Right cardiac atrium (tissue), 5 donors: ENCODE measurements around the gene ASF1B. TPM values are rescaled to one million over a fixed set of nuclear protein-coding genes. Genes with fewer than 3 reads are reported as not detected.

Source experiments
- ATAC-seq, 2 donors: fragments of 200-7000 bp; cut with Tn5 transposase; one replicate each; pipeline versions ENCODE4 v1.8.0 to v1.9.1; 2020; ENCODE audit warnings: moderate library complexity in 2 of 2, mild to moderate bottlenecking in 1 of 2
- DNase-seq, 3 donors: peaks; one replicate each; pipeline ENCODE4 v3.0.0-alpha.2; 2020
- H3K27ac ChIP-seq: one replicate; pipeline ENCODE4 v1.5.1; 2013; ENCODE audit warnings: mild to moderate bottlenecking, low read length, control low read depth, moderate library complexity
- H3K27me3 ChIP-seq: one replicate; pipeline ENCODE4 v1.6.1; 2013; ENCODE audit not compliant: control insufficient read depth, insufficient read depth
- H3K4me1 ChIP-seq: one replicate; pipeline ENCODE4 v1.6.1; 2013; ENCODE audit warnings: low read length; ENCODE audit not compliant: control insufficient read depth, insufficient read depth
- H3K4me3 ChIP-seq: one replicate; pipeline ENCODE4 v1.5.1; 2013; ENCODE audit warnings: low read length, control low read depth
- H3K9me3 ChIP-seq: one replicate; pipeline ENCODE4 v1.6.1; 2013; ENCODE audit warnings: low read length; ENCODE audit not compliant: control insufficient read depth
- WGBS: extraction: QIAGEN DNeasy Blood & Tissue Kit; methylation state at CpG from one replicate; pipeline ENCODE4 v1.1.7; 2013; 5-methylcytosine and 5-hydroxymethylcytosine counted together
- intact Hi-C, 4 donors: fragments of 100-400 bp; cut with DNase I; formaldehyde crosslinking; loops; one replicate each; pipeline versions ENCODE4 v1.11.0 to v1.14.0; 2022 to 2023
- polyA plus RNA-seq: library from polyadenylated mRNA; stranded (reverse); fragments of 200-250 nt; gene quantifications from one replicate; pipeline ENCODE4 v1.2.3, GENCODE V29; 2013
- total RNA-seq, 4 donors: library from RNA; stranded (reverse); fragmentation: NEBNext Ultra II Directional; extraction: Animal tissue kit (Norgen Biotek cat#: 25700); gene quantifications; one replicate each; pipeline ENCODE4 v1.2.1, GENCODE V29; 2021
- donor health status: healthy with polysubstance abuse.
- donor health status: DM: no; HTN: yes; CAD: no.
- donor health status: DM: no; HTN: no; CAD: no.
- donor health status: DM: no; HTN: yes; CAD: no; lungs with severe emphysema.
- donor health status: DM: yes; HTN: yes; CAD: no.

Gene ASF1B
- total and polyA plus RNA-seq, 5 donors: 0.29 to 1.4 (median 1.0) TPM

- DNase-seq: peak in 2 of 3 donors; percentile 27 to 39
- intact Hi-C loops: no loop called here
- 61% methylated on average over 4 of the region's 4 CpGs for WGBS
Measured at GRCh38 chr19:14127929-14128509, 8.4 kb downstream of the ASF1B start.

GRCh38 chr19:14127176-14127575 is 9.2 kb downstream of the ASF1B start:
- WGBS: 57% methylated on average over 8 of the region's 8 CpGs
- intact Hi-C loops: no loop called here
- Histone ChIP-seq H3K4me3 (no peak overlapping the region), H3K9me3 (no peaks in the 10 kb centered on the region), H3K27ac (peak overlapping the region; percentile 0), H3K4me1 (no peaks in the 10 kb centered on the region), H3K27me3 (no peaks in the 10 kb centered on the region)
- peak; percentile 71 to 77 for ATAC-seq
- peak; percentile 52 to 78 (median 72) for DNase-seq

More at GRCh38 chr19:14127929-14128509, 8.4 kb downstream of the ASF1B start:
- ATAC-seq: peak; percentile 79 to 81
- Histone ChIP-seq H3K27ac (peak overlapping the region; percentile 56), H3K4me3 (no peak overlapping the region), H3K27me3 (no peaks in the 10 kb centered on the region), H3K4me1 (no peaks in the 10 kb centered on the region), H3K9me3 (no peaks in the 10 kb centered on the region)

GRCh38 chr19:14122924-14123323 is 13.5 kb downstream of the ASF1B start:
- H3K27ac ChIP-seq: no peak overlapping the region
- no peaks in the 10 kb centered on the region for H3K9me3 ChIP-seq
- no peaks in the 10 kb centered on the region for H3K27me3 ChIP-seq
- peaks cover 8% of the 10 kb centered on the region for H3K4me1 ChIP-seq
- DNase-seq: no peak
- no peak for ATAC-seq
- 94% methylated on average over 6 of the region's 6 CpGs for WGBS
- no peak overlapping the region for H3K4me3 ChIP-seq
- intact Hi-C loops: no loop called here

GRCh38 chr19:14120497-14120780 is 15.9 kb downstream of the ASF1B start:
- peaks cover 8% of the 10 kb centered on the region for H3K4me1 ChIP-seq
- peak in 2 of 3 donors; percentile 17 to 67 for DNase-seq
- WGBS: 96% methylated on average over 7 of the region's 7 CpGs
- H3K27me3 ChIP-seq: no peaks in the 10 kb centered on the region
- no peak for ATAC-seq
- H3K4me3 ChIP-seq: no peak overlapping the region
- H3K27ac ChIP-seq: no peak overlapping the region
- H3K9me3 ChIP-seq: no peaks in the 10 kb centered on the region
- intact Hi-C loops: no loop called here

- DNase-seq (no peak), ATAC-seq (no peak)
- intact Hi-C loops: loop anchor here in 2 of 4 donors (5.0 kb wide), 2 partner anchors 38 to 48 kb away; partner anchors contain the start of gene MISP3 (in 1 of the 2)
- no peak overlapping the region for H3K4me3 ChIP-seq
- H3K9me3 ChIP-seq: no peaks in the 10 kb centered on the region
- WGBS: 91% methylated on average over 7 of the region's 7 CpGs
- peaks cover 8% of the 10 kb centered on the region for H3K4me1 ChIP-seq
- peak overlapping the region; percentile 99 for H3K27ac ChIP-seq
- no peaks in the 10 kb centered on the region for H3K27me3 ChIP-seq
Measured at GRCh38 chr19:14119644-14120496, 16.5 kb downstream of the ASF1B start.

GRCh38 chr19:14119146-14119545 is 17.2 kb downstream of the ASF1B start:
- DNase-seq (no peak), ATAC-seq (no peak)
- H3K27ac ChIP-seq: peak overlapping the region; percentile 99
- WGBS: 35% methylated on average over 3 of the region's 3 CpGs
- H3K4me1 ChIP-seq: peaks cover 8% of the 10 kb centered on the region
- H3K4me3 ChIP-seq: peak overlapping the region; percentile 1
- no peaks in the 10 kb centered on the region for H3K27me3 ChIP-seq
- intact Hi-C loops: loop anchor here in 2 of 4 donors (5.0 kb wide), 2 partner anchors 37 to 47 kb away; partner anchors contain the start of gene MISP3 (in 1 of the 2)
- no peaks in the 10 kb centered on the region for H3K9me3 ChIP-seq

GRCh38 chr19:14118165-14119051 is 18.0 kb downstream of the ASF1B start:
- Histone ChIP-seq H3K4me3 (peak overlapping the region; percentile 51), H3K4me1 (peaks cover 13% of the 10 kb centered on the region), H3K27me3 (no peaks in the 10 kb centered on the region), H3K9me3 (no peaks in the 10 kb centered on the region), H3K27ac (peak overlapping the region; percentile 99)
- intact Hi-C loops: loop anchor here in 2 of 4 donors (5.0 kb wide), 2 partner anchors 36 to 46 kb away; partner anchors contain the start of gene MISP3 (in 1 of the 2)
- 2% methylated on average over 50 of the region's 61 CpGs for WGBS
- ATAC-seq: peak; percentile 58
- peak; percentile 89 to 92 (median 92) for DNase-seq

- intact Hi-C loops: loop anchor here in 2 of 4 donors (5.0 kb wide), 2 partner anchors 35 to 45 kb away; partner anchors contain the start of gene MISP3 (in 1 of the 2)
- H3K4me3 ChIP-seq: peak within 1 kb of the TSS; percentile 95
- under 1% methylated on average over 67 of the region's 67 CpGs for WGBS
- H3K4me1 ChIP-seq: peaks cover 15% of the 10 kb centered on the region
- peak within 1 kb of the TSS; percentile 99 for H3K27ac ChIP-seq
- DNase-seq: peak; percentile 99 to 100 (median 100)
- no peaks in the 10 kb centered on the region for H3K27me3 ChIP-seq
- peak; percentile 92 to 94 for ATAC-seq
- no peaks in the 10 kb centered on the region for H3K9me3 ChIP-seq
Measured at GRCh38 chr19:14117668-14118164, 18.7 kb downstream of the ASF1B start, which contains the start of gene PRKACA. Gene PRKACA, minus strand, starts transcription at chr19:14117762. Its CDS starts 215 bp downstream, at chr19:14117547.

- Histone ChIP-seq H3K27me3 (no peaks in the 10 kb centered on the region), H3K4me3 (peak overlapping the region; percentile 95), H3K4me1 (peaks cover 19% of the 10 kb centered on the region), H3K27ac (peak overlapping the region; percentile 95), H3K9me3 (no peaks in the 10 kb centered on the region)
- peak; percentile 64 to 87 (median 80) for DNase-seq
- under 1% methylated on average over 33 of the region's 33 CpGs for WGBS
- ATAC-seq: no peak
- intact Hi-C loops: loop anchor here in 2 of 4 donors (5.0 kb wide), 2 partner anchors 35 to 45 kb away; partner anchors contain the start of gene MISP3 (in 1 of the 2)
Measured at GRCh38 chr19:14116918-14117578, 19.3 kb downstream of the ASF1B start.

- intact Hi-C loops: loop anchor here in 2 of 4 donors (5.0 kb wide), 2 partner anchors 34 to 44 kb away; partner anchors contain the start of gene MISP3 (in 1 of the 2)
- H3K27ac ChIP-seq: peak overlapping the region; percentile 95
- no peaks in the 10 kb centered on the region for H3K27me3 ChIP-seq
- 3% methylated on average over 6 of the region's 6 CpGs for WGBS
- H3K4me1 ChIP-seq: peaks cover 23% of the 10 kb centered on the region
- ATAC-seq (no peak), DNase-seq (no peak)
- no peaks in the 10 kb centered on the region for H3K9me3 ChIP-seq
- peak overlapping the region; percentile 95 for H3K4me3 ChIP-seq
Measured at GRCh38 chr19:14116525-14116917, 19.9 kb downstream of the ASF1B start.
